Measurements from ENCODE around the gene PKIG. TPM values are rescaled to one million over a fixed set of nuclear protein-coding genes. Genes with fewer than 3 reads are reported as not detected.

The PKIG gene
- total RNA-seq, 1 donor from 2014 or later: 30.1 TPM

DNA sequence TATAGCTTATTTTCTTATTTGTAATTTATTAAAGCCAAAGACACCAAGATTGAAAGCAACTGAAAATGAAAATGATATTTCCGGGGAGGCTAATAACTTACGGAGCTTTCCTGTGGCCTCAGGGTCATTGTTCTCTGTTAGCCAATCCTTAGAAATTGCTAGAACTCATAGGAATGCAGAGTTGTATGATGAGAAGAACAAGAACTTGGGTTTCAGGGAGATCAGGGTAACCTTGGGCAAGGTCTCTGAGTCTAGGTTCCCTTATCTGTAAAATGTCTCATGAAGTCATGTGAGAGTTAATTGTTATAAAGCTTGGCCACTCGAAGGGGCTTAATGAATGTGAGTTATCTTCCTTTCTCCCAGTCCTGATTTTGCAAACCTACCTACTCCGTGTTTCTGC is 40.4 kb upstream of the PKIG start:
- H3K27me3 ChIP-seq (ENCODE audit: insufficient read depth, low read length): no peaks in the 10 kb centered on the region
- H3K9ac ChIP-seq (ENCODE audit: low read length): no peak overlapping the region
- Mint-ChIP-seq H3K27ac (ENCODE audit: unreplicated experiment) (no peak overlapping the region), H3K27me3 (ENCODE audit: low read depth, unreplicated experiment) (no peaks in the 10 kb centered on the region), H3K4me1 (ENCODE audit: low read depth, unreplicated experiment) (peaks cover 7% of the 10 kb centered on the region), H3K36me3 (ENCODE audit: low read depth, unreplicated experiment) (no peaks in the 10 kb centered on the region), H3K9me3 (ENCODE audit: unreplicated experiment) (peaks cover 2% of the 10 kb centered on the region), H3K4me3 (ENCODE audit: unreplicated experiment) (no peak overlapping the region)
- H3K9me3 ChIP-seq (ENCODE audit: insufficient read depth, low read depth, low read length): no peaks in the 10 kb centered on the region
- no peak overlapping the region for H3K4me2 ChIP-seq (ENCODE audit: low read length)
- H3K27ac ChIP-seq (ENCODE audit: low read depth, low read length): no peak overlapping the region
- no peak for DNase-seq (ENCODE audit: low read depth)
- no peak overlapping the region for H3K4me3 ChIP-seq (ENCODE audit: insufficient read depth, low read depth, low read length)
- no peak for TF ChIP-seq EZH2 (IDR thresholded peaks at IDR 0.05; ENCODE audit: insufficient read depth, low read length)
- TF ChIP-seq, protein P1, sequence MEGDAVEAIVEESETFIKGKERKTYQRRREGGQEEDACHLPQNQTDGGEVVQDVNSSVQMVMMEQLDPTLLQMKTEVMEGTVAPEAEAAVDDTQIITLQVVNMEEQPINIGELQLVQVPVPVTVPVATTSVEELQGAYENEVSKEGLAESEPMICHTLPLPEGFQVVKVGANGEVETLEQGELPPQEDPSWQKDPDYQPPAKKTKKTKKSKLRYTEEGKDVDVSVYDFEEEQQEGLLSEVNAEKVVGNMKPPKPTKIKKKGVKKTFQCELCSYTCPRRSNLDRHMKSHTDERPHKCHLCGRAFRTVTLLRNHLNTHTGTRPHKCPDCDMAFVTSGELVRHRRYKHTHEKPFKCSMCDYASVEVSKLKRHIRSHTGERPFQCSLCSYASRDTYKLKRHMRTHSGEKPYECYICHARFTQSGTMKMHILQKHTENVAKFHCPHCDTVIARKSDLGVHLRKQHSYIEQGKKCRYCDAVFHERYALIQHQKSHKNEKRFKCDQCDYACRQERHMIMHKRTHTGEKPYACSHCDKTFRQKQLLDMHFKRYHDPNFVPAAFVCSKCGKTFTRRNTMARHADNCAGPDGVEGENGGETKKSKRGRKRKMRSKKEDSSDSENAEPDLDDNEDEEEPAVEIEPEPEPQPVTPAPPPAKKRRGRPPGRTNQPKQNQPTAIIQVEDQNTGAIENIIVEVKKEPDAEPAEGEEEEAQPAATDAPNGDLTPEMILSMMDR (IDR thresholded peaks at IDR 0.05; ENCODE audit: insufficient read depth, low read depth, low read length): no peak
- peaks cover 10% of the 10 kb centered on the region for H3K4me1 ChIP-seq (ENCODE audit: insufficient read depth, low read length)
- no peak for FAIRE-seq
- H4K20me1 ChIP-seq (ENCODE audit: insufficient read depth, low read length): no peaks in the 10 kb centered on the region
- H3K36me3 ChIP-seq (ENCODE audit: insufficient read depth, low read length): no peaks in the 10 kb centered on the region
- peaks cover 9% of the 10 kb centered on the region for H3K79me2 ChIP-seq (ENCODE audit: insufficient read depth, low read length)
- no peak overlapping the region for H2AFZ ChIP-seq (ENCODE audit: low read depth, low read length)

DNA sequence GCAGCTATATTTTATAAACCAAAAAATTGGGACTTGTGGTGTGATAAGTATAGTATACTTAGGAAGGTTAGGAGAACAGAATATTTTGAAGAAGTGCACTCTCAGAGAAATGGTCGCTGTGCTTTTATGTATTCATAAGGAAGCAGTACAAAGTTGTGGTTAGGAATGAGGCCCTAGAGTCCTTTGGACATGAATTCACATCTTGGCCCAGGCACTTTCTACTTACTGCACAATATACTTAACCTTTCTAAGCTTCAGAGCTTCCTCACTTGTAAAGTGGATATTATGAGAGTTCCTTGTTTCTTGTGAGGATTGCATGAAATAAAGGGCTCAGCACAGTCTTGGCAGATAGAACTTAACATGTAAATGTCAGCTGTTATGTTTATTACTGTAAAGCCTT is 39.5 kb upstream of the PKIG start:
- no peaks in the 10 kb centered on the region for H3K36me3 Mint-ChIP-seq (ENCODE audit: low read depth, unreplicated experiment)
- no peak overlapping the region for H3K4me3 ChIP-seq (ENCODE audit: insufficient read depth, low read depth, low read length)
- no peaks in the 10 kb centered on the region for H4K20me1 ChIP-seq (ENCODE audit: insufficient read depth, low read length)

DNA sequence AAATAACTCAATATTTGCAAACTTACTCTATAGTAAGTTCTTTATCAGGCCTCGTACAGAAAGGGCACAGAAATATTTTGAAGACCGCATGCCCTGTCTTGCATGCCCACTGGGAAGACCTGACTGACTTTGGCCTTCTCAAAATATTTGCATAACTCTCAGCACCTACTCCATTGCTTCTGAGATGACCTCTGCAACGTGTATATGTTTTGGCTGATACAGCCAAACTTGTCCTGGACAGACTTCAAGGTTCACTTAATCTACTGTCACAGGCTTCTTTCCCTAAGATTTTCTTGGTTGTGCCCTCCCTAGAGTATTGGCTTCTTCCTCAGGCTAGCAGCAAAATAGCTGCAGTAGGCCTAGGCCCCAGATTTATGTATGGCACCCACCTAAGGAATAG is 39.0 kb upstream of the PKIG start:
- H3K27ac ChIP-seq (ENCODE audit: low read depth, low read length): no peak overlapping the region
- H3K4me1 ChIP-seq (ENCODE audit: insufficient read depth, low read length): peaks cover 14% of the 10 kb centered on the region
- H3K9me3 ChIP-seq (ENCODE audit: insufficient read depth, low read depth, low read length): no peaks in the 10 kb centered on the region
- H3K4me3 Mint-ChIP-seq (ENCODE audit: unreplicated experiment): no peak overlapping the region
- no peak for DNase-seq (ENCODE audit: low read depth)
- FAIRE-seq: no peak
- TF ChIP-seq, protein P1 (IDR thresholded peaks at IDR 0.05; ENCODE audit: insufficient read depth, low read depth, low read length): no peak
- no peak for TF ChIP-seq EZH2 (IDR thresholded peaks at IDR 0.05; ENCODE audit: insufficient read depth, low read length)
- H3K27ac Mint-ChIP-seq (ENCODE audit: unreplicated experiment): no peak overlapping the region
- H3K9ac ChIP-seq (ENCODE audit: low read length): no peak overlapping the region
- no peaks in the 10 kb centered on the region for H3K36me3 Mint-ChIP-seq (ENCODE audit: low read depth, unreplicated experiment)
- H3K27me3 ChIP-seq (ENCODE audit: insufficient read depth, low read length): no peaks in the 10 kb centered on the region
- peaks cover 10% of the 10 kb centered on the region for H3K4me1 Mint-ChIP-seq (ENCODE audit: low read depth, unreplicated experiment)
- H3K4me2 ChIP-seq (ENCODE audit: low read length): no peak overlapping the region
- no peaks in the 10 kb centered on the region for H3K36me3 ChIP-seq (ENCODE audit: insufficient read depth, low read length)
- peaks cover 9% of the 10 kb centered on the region for H3K79me2 ChIP-seq (ENCODE audit: insufficient read depth, low read length)
- no peak overlapping the region for H2AFZ ChIP-seq (ENCODE audit: low read depth, low read length)
- no peaks in the 10 kb centered on the region for H4K20me1 ChIP-seq (ENCODE audit: insufficient read depth, low read length)
- no peaks in the 10 kb centered on the region for H3K27me3 Mint-ChIP-seq (ENCODE audit: low read depth, unreplicated experiment)
- no peak overlapping the region for H3K4me3 ChIP-seq (ENCODE audit: insufficient read depth, low read depth, low read length)
- H3K9me3 Mint-ChIP-seq (ENCODE audit: unreplicated experiment): peaks cover 2% of the 10 kb centered on the region

More for the DNA sequence above, 39.5 kb upstream of the PKIG start:
- TF ChIP-seq, protein P1 (IDR thresholded peaks at IDR 0.05; ENCODE audit: insufficient read depth, low read depth, low read length): no peak
- TF ChIP-seq EZH2 (IDR thresholded peaks at IDR 0.05; ENCODE audit: insufficient read depth, low read length): no peak
- H3K9ac ChIP-seq (ENCODE audit: low read length): no peak overlapping the region
- peaks cover 9% of the 10 kb centered on the region for H3K4me1 Mint-ChIP-seq (ENCODE audit: low read depth, unreplicated experiment)
- no peak overlapping the region for H3K27ac ChIP-seq (ENCODE audit: low read depth, low read length)
- no peaks in the 10 kb centered on the region for H3K36me3 ChIP-seq (ENCODE audit: insufficient read depth, low read length)
- H3K4me3 Mint-ChIP-seq (ENCODE audit: unreplicated experiment): no peak overlapping the region
- no peak for FAIRE-seq
- peaks cover 10% of the 10 kb centered on the region for H3K4me1 ChIP-seq (ENCODE audit: insufficient read depth, low read length)
- H3K4me2 ChIP-seq (ENCODE audit: low read length): no peak overlapping the region
- H3K9me3 ChIP-seq (ENCODE audit: insufficient read depth, low read depth, low read length): no peaks in the 10 kb centered on the region
- H3K27me3 Mint-ChIP-seq (ENCODE audit: low read depth, unreplicated experiment): no peaks in the 10 kb centered on the region
- H3K9me3 Mint-ChIP-seq (ENCODE audit: unreplicated experiment): peaks cover 2% of the 10 kb centered on the region
- no peak overlapping the region for H2AFZ ChIP-seq (ENCODE audit: low read depth, low read length)
- DNase-seq (ENCODE audit: low read depth): no peak
- no peaks in the 10 kb centered on the region for H3K27me3 ChIP-seq (ENCODE audit: insufficient read depth, low read length)
- H3K79me2 ChIP-seq (ENCODE audit: insufficient read depth, low read length): peaks cover 9% of the 10 kb centered on the region
- H3K27ac Mint-ChIP-seq (ENCODE audit: unreplicated experiment): no peak overlapping the region
